HL-60 (cell line): Measurements from ENCODE around the gene ARHGEF9.

Source experiments
- DNase-seq, 2 experiments: peaks; one replicate each; pipeline ENCODE4 v3.0.0-alpha.2; 2010 to 2020; ENCODE audit warnings: low read depth in 1 of 2, low spot score in 1 of 2
- H3K27ac ChIP-seq: fragments of 250-450 bp; sonication (Bioruptor Pico); replicated peaks from 2 replicates; pipeline ENCODE4 v1.5.1; 2020; ENCODE audit warnings: mild to moderate bottlenecking, moderate library complexity
- H3K27me3 ChIP-seq: fragments of 250-450 bp; sonication (Bioruptor Pico); 2 replicates; pipeline ENCODE4 v1.5.1; 2021; ENCODE audit warnings: mild to moderate bottlenecking, moderate library complexity; ENCODE audit not compliant: insufficient read depth, poor library complexity, severe bottlenecking
- H3K4me3 ChIP-seq: replicated peaks from 2 replicates; pipeline ENCODE4 v1.5.1; 2011; ENCODE audit warnings: mild to moderate bottlenecking, control low read depth, low read length; ENCODE audit not compliant: insufficient read depth
- GABPA ChIP-seq: IDR thresholded peaks from 2 replicates; pipeline ENCODE4 v1.6.1; 2012; ENCODE audit warnings: low read depth
- POLR2AphosphoS5 ChIP-seq: IDR thresholded peaks from 2 replicates; pipeline ENCODE4 v1.6.1; 2012; ENCODE audit warnings: low read depth
- SPI1 ChIP-seq: IDR thresholded peaks from 2 replicates; pipeline ENCODE4 v1.6.1; 2012; ENCODE audit warnings: low read depth, mild to moderate bottlenecking, borderline replicate concordance
- TF ChIP-seq, protein P1 (sequence below): IDR thresholded peaks from one replicate; pipeline ENCODE4 v1.5.1; 2011; ENCODE audit warnings: low read length, control low read depth, inconsistent platforms; ENCODE audit not compliant: insufficient read depth
- TF ChIP-seq, protein P2 (sequence below): IDR thresholded peaks from 2 replicates; pipeline ENCODE4 v1.6.1; 2012; ENCODE audit warnings: low read depth; ENCODE audit not compliant: insufficient replicate concordance

ARHGEF9 gene

DNA sequence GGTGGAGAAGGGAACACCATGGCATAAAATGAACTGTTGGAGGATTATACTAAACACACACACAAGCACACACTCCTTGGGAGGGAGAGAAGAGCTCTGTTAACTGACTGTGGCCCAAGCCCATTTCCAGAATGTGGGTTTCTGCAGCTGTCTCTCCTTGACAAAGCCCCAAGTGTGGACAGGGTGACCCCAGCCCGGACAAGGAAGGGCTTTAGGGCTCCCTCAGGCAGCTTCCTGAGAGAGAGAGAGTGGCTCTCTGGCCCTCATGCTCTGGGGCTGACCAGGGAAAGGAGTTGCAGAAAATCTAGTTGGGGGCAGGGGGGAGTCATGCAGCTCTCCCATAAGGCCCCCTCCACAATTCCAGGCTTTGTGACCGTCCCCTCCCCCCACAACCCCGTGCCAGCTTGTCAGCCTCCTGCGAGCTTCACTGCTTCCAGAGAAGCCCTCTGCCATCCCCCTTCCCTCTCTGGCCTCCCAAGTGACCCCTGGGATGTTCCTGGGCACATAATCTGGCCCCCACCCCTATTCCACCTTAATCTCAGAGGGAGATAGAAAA lies 590 bp downstream of the ARHGEF9 start:
- DNase-seq, result no peak
- H3K4me3 ChIP-seq, result no peak overlapping the region
- H3K27me3 ChIP-seq, result no peaks in the 10 kb centered on the region
- H3K27ac ChIP-seq, result no peak overlapping the region
- no peak for TF ChIP-seq SPI1
- TF ChIP-seq POLR2AphosphoS5, result no peak
- TF ChIP-seq, protein P1, sequence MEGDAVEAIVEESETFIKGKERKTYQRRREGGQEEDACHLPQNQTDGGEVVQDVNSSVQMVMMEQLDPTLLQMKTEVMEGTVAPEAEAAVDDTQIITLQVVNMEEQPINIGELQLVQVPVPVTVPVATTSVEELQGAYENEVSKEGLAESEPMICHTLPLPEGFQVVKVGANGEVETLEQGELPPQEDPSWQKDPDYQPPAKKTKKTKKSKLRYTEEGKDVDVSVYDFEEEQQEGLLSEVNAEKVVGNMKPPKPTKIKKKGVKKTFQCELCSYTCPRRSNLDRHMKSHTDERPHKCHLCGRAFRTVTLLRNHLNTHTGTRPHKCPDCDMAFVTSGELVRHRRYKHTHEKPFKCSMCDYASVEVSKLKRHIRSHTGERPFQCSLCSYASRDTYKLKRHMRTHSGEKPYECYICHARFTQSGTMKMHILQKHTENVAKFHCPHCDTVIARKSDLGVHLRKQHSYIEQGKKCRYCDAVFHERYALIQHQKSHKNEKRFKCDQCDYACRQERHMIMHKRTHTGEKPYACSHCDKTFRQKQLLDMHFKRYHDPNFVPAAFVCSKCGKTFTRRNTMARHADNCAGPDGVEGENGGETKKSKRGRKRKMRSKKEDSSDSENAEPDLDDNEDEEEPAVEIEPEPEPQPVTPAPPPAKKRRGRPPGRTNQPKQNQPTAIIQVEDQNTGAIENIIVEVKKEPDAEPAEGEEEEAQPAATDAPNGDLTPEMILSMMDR, result no peak
- TF ChIP-seq, protein P2, sequence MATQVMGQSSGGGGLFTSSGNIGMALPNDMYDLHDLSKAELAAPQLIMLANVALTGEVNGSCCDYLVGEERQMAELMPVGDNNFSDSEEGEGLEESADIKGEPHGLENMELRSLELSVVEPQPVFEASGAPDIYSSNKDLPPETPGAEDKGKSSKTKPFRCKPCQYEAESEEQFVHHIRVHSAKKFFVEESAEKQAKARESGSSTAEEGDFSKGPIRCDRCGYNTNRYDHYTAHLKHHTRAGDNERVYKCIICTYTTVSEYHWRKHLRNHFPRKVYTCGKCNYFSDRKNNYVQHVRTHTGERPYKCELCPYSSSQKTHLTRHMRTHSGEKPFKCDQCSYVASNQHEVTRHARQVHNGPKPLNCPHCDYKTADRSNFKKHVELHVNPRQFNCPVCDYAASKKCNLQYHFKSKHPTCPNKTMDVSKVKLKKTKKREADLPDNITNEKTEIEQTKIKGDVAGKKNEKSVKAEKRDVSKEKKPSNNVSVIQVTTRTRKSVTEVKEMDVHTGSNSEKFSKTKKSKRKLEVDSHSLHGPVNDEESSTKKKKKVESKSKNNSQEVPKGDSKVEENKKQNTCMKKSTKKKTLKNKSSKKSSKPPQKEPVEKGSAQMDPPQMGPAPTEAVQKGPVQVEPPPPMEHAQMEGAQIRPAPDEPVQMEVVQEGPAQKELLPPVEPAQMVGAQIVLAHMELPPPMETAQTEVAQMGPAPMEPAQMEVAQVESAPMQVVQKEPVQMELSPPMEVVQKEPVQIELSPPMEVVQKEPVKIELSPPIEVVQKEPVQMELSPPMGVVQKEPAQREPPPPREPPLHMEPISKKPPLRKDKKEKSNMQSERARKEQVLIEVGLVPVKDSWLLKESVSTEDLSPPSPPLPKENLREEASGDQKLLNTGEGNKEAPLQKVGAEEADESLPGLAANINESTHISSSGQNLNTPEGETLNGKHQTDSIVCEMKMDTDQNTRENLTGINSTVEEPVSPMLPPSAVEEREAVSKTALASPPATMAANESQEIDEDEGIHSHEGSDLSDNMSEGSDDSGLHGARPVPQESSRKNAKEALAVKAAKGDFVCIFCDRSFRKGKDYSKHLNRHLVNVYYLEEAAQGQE, result no peak
- no peak for TF ChIP-seq GABPA

DNA sequence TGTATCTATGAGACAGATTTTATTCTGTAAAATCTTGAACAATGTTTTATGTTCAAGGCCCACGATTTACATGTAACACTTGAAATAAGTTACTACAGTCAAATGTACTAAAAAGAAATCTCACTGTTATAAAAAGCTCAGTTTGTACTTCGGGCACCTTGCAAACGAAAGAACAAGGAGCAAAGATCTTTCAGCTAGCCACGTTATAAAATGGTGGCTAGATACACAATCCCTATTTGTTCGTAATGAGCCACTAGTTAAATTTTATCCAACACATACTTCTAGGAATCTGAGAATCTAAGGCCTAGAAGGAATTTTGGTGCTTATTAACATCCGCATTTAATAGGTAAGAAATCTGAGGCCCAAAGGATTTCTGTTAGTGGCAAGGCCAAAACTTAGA lies 2.5 kb downstream of the ARHGEF9 start:
- H3K27me3 ChIP-seq, result no peaks in the 10 kb centered on the region
- no peak overlapping the region for H3K4me3 ChIP-seq
- no peak overlapping the region for H3K27ac ChIP-seq
- no peak for DNase-seq
- TF ChIP-seq POLR2AphosphoS5 (no peak), GABPA (no peak), SPI1 (no peak)
- TF ChIP-seq, protein P2, result no peak
- TF ChIP-seq, protein P1, result no peak

DNA sequence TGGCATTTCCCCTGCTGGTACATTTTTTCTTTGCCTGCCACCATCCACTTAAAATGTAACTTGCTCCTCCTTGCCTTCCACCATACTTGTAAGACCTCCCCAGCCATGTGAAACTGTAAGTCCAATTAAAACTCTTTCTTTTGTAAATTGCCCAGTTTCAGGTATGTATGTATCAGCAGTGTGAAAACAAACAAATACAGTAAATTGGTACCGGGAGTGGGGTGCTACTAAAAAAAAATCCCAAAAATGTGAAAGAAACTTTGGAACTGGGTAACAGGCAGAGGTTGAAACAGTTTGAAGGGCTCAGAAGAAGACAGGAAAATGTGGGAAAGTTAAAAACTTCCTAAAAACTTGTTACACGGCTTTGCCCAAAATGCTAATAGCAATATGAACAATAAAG lies 16.3 kb downstream of the ARHGEF9 start:
- TF ChIP-seq SPI1 (no peak), GABPA (no peak), POLR2AphosphoS5 (no peak)
- TF ChIP-seq, protein P1, result no peak
- TF ChIP-seq, protein P2, result no peak
- DNase-seq, result no peak

More for the DNA sequence above, 16.3 kb downstream of the ARHGEF9 start:
- Histone ChIP-seq H3K27me3 (no peaks in the 10 kb centered on the region), H3K27ac (no peak overlapping the region), H3K4me3 (no peak overlapping the region)
